ENCODE data around the gene F10. TPM values are rescaled to one million over a fixed set of nuclear protein-coding genes. Genes with fewer than 3 reads are reported as not detected.
A peak's percentile ranks its signal among the peaks of the same experiment; 100 is the strongest.

The F10 gene
- total RNA-seq, 2 donors from 2014 or later = 21.9 to 27.5 TPM

GRCh38 chr13:113153810-113154748, 31.5 kb downstream of the F10 start:
- H3K9me3 ChIP-seq = no peaks in the 10 kb centered on the region
- H3K4me1 ChIP-seq = peaks cover 0 to 23% of the 10 kb centered on the region in 2 donors
- H3K27me3 ChIP-seq = no peaks in the 10 kb centered on the region
- H3K36me3 ChIP-seq = no peaks in the 10 kb centered on the region
- peak; percentile 76 for DNase-seq (ENCODE audit: low spot score)
- peak overlapping the region; percentile 37 to 54 for H3K4me3 ChIP-seq
- H3K27ac ChIP-seq = peak overlapping the region; percentile 89 to 92
- TF ChIP-seq, protein P1, sequence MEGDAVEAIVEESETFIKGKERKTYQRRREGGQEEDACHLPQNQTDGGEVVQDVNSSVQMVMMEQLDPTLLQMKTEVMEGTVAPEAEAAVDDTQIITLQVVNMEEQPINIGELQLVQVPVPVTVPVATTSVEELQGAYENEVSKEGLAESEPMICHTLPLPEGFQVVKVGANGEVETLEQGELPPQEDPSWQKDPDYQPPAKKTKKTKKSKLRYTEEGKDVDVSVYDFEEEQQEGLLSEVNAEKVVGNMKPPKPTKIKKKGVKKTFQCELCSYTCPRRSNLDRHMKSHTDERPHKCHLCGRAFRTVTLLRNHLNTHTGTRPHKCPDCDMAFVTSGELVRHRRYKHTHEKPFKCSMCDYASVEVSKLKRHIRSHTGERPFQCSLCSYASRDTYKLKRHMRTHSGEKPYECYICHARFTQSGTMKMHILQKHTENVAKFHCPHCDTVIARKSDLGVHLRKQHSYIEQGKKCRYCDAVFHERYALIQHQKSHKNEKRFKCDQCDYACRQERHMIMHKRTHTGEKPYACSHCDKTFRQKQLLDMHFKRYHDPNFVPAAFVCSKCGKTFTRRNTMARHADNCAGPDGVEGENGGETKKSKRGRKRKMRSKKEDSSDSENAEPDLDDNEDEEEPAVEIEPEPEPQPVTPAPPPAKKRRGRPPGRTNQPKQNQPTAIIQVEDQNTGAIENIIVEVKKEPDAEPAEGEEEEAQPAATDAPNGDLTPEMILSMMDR (IDR thresholded peaks at IDR 0.05) = no peak

DNA sequence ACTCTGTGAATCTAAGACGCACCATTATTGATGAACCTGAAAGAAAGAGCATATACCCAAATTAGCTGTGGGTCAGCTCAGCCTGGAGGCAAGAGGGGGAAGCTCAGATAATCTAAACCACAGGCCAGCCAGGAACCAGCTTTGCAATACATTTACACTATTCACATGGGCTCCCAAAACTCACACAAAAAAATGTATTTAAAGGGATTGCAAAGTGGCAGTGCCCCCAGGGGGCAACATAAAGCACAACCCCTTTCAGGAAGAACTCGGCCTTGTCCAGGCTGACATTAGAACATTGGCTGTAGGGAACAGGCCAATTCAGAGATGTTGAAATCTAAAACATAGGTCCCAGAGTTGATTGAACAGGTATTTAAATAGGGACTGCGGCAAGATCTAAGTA, 32.6 kb downstream of the F10 start:
- Histone ChIP-seq H3K9me3 (no peaks in the 10 kb centered on the region), H3K4me3 (no peak overlapping the region), H3K27ac (no peak overlapping the region), H3K4me1 (peaks cover 0 to 23% of the 10 kb centered on the region in 2 donors), H3K36me3 (no peaks in the 10 kb centered on the region), H3K27me3 (no peaks in the 10 kb centered on the region)
- TF ChIP-seq, protein P1 (IDR thresholded peaks at IDR 0.05) = no peak
- peak; percentile 55 for DNase-seq (ENCODE audit: low spot score)

DNA sequence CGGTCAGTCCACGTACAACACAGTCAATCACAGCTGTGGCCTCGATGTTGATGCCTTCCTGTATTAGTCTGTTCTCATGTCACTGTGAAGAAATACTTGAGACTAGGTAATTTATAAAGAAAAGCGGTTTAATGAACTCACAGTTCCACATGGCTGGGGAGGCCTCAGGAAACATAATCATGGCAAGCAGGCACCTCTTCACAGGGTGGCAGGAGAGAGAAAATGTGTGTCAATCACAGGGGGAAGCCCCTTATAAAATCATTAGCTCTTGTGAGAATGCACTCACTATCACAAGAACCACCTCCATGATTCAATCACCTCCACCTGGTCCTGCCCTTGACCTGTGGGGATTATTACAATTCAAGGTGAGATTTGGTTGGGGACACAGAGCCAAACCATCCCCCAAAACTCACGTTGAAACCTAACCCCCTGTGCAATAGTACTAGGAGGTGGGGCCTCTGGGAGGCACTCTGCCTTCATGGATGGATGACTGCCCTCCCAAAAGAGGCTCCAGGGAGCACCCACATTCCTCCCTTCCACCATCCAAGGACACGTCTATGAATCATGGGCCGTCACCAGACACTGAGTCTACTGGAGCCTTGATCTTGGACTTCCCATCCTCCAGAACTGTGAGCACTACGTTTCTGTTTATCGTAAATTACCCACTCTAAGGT, 33.5 kb downstream of the F10 start:
- DNase-seq (ENCODE audit: low spot score) = peak; percentile 51

GRCh38 chr13:113157206-113157928, 34.8 kb downstream of the F10 start:
- Histone ChIP-seq H3K9me3 (no peaks in the 10 kb centered on the region), H3K27me3 (no peaks in the 10 kb centered on the region), H3K27ac (no peak overlapping the region), H3K36me3 (no peaks in the 10 kb centered on the region), H3K4me1 (peaks cover 0 to 16% of the 10 kb centered on the region in 2 donors), H3K4me3 (no peak overlapping the region)
- TF ChIP-seq, protein P1 (IDR thresholded peaks at IDR 0.05) = no peak
- DNase-seq (ENCODE audit: low spot score) = no peak

More for the DNA sequence above, 33.5 kb downstream of the F10 start:
- TF ChIP-seq, protein P1 (IDR thresholded peaks at IDR 0.05) = no peak
- Histone ChIP-seq H3K4me3 (no peak overlapping the region), H3K27me3 (no peaks in the 10 kb centered on the region), H3K27ac (no peak overlapping the region), H3K4me1 (peaks cover 0 to 23% of the 10 kb centered on the region in 2 donors), H3K9me3 (no peaks in the 10 kb centered on the region), H3K36me3 (no peaks in the 10 kb centered on the region)

DNA sequence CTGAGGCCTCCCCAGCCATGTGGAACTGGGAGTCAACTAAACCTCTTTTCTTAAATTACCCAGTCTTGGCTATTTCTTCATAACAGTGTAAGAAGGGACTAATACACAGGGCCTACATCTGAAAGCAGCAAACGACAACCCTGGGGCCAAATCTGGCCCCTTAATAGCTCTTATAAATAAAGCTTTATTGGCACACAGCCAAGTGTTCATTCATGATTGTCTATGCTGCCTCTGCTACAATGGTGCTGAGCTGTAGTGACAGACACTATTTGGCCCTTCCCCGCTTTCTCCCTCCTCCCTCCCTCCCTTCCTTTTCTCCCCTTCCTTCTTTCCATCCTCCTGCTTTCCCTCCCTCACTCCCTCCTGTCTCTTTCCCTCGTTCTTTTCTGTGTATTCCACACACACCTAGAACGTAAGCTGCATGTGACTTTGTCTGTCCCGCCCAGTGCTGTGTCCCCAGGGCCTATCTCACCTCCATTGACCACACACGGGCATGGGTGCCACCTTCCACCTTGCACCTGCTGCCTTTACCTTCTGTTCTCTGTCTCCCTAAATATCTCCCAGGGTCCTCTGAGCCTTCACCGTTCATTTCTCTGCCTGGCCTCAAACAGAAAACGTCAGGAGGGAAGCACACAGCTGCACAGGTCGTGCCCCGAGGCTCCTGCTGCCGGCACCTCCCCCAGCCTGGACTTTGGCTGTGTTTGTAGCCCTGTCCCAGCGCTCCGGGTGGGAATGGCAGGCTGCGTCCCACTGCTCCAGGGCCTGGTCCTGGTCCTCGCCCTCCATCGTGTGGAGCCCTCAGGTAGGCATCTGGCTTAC, 35.5 kb downstream of the F10 start, which contains the start of gene PROZ:
Gene PROZ, plus strand, starts transcription at position 720 of the 819 bp plus-strand sequence. Its CDS starts 13 bp downstream, at position 733.
- no peak within 1 kb of the TSS for H3K27ac ChIP-seq
- H3K4me3 ChIP-seq = no peak within 1 kb of the TSS
- no peaks in the 10 kb centered on the region for H3K36me3 ChIP-seq
- DNase-seq (ENCODE audit: low spot score) = no peak
- peaks cover 0 to 13% of the 10 kb centered on the region in 2 donors for H3K4me1 ChIP-seq
- H3K27me3 ChIP-seq = no peaks in the 10 kb centered on the region
- TF ChIP-seq, protein P1 (IDR thresholded peaks at IDR 0.05) = no peak
- H3K9me3 ChIP-seq = no peaks in the 10 kb centered on the region

Data from right atrium auricular region (tissue), 2 donors.